GM12864 (cell line): ENCODE results near the gene CDH4.

ENCODE experiments used
- DNase-seq: peaks from one replicate; pipeline ENCODE4 v3.0.0-alpha.2; 2011; ENCODE audit warnings: low read depth
- H3K4me3 ChIP-seq: 2 replicates; pipeline ENCODE4 v1.5.1; 2011; ENCODE audit warnings: mild to moderate bottlenecking, low read depth, low read length, control low read depth
- CTCF ChIP-seq: IDR thresholded peaks from 2 replicates; pipeline ENCODE4 v1.5.1; 2011; ENCODE audit warnings: low read depth, mild to moderate bottlenecking, moderate library complexity, low read length, control low read depth, inconsistent platforms; ENCODE audit errors: missing control alignments

CDH4 gene

GRCh38 chr20:61768571-61769285, 516.7 kb downstream of the CDH4 start:
- no peak overlapping the region for H3K4me3 ChIP-seq
- DNase-seq: no peak
- no peak for TF ChIP-seq CTCF

GRCh38 chr20:61769286-61769832, 517.3 kb downstream of the CDH4 start:
- no peak for TF ChIP-seq CTCF
- H3K4me3 ChIP-seq: no peak overlapping the region
- DNase-seq: no peak

- TF ChIP-seq CTCF: no peak
- DNase-seq: no peak
These were observed 518.1 kb downstream of the CDH4 start for GRCh38 chr20:61770113-61770585.

GRCh38 chr20:61771805-61772350, 519.8 kb downstream of the CDH4 start:
- H3K4me3 ChIP-seq: no peak overlapping the region
- DNase-seq: no peak
- TF ChIP-seq CTCF: no peak

More at GRCh38 chr20:61770113-61770585, 518.1 kb downstream of the CDH4 start:
- no peak overlapping the region for H3K4me3 ChIP-seq

- TF ChIP-seq CTCF: no peak
These were observed 521.0 kb downstream of the CDH4 start for GRCh38 chr20:61772828-61773631.

GRCh38 chr20:61773926-61774587, 522.0 kb downstream of the CDH4 start:
- no peak overlapping the region for H3K4me3 ChIP-seq
- no peak for DNase-seq
- TF ChIP-seq CTCF: no peak

More at GRCh38 chr20:61772828-61773631, 521.0 kb downstream of the CDH4 start:
- no peak overlapping the region for H3K4me3 ChIP-seq
- no peak for DNase-seq
